Neural progenitor cell (in vitro differentiated cells): Measurements from ENCODE around the gene SPATA6. TPM values are rescaled to one million over a fixed set of nuclear protein-coding genes. Genes with fewer than 3 reads are reported as not detected.

Source experiments
- DNase-seq: peaks from one replicate; pipeline ENCODE4 v3.0.0-alpha.2; 2016; ENCODE audit warnings: low spot score
- H2AFZ ChIP-seq: fragments of 200-600 bp; sonication (generic); replicated peaks from 2 replicates; pipeline ENCODE4 v1.6.1; 2016; ENCODE audit warnings: antibody characterized with exemption
- H3F3A ChIP-seq: fragments of 200-600 bp; sonication (generic); 2 replicates; pipeline ENCODE4 v1.6.1; 2016; ENCODE audit warnings: antibody characterized with exemption, low read depth
- H3K27ac ChIP-seq: fragments of 200-600 bp; sonication (generic); 2 replicates; pipeline ENCODE4 v1.5.1; 2016; ENCODE audit warnings: mild to moderate bottlenecking
- H3K27me3 ChIP-seq: fragments of 200-600 bp; sonication (generic); 2 replicates; pipeline ENCODE4 v1.6.1; 2016; ENCODE audit warnings: mild to moderate bottlenecking, moderate library complexity
- H3K36me3 ChIP-seq: fragments of 200-600 bp; sonication (generic); 2 replicates; pipeline ENCODE4 v1.5.1; 2016
- H3K4me1 ChIP-seq: fragments of 200-600 bp; sonication (generic); 2 replicates; pipeline ENCODE4 v1.6.1; 2016; ENCODE audit warnings: mixed run types
- H3K4me2 ChIP-seq: fragments of 200-600 bp; sonication (generic); 2 replicates; pipeline ENCODE4 v1.6.1; 2016
- H3K4me3 ChIP-seq: fragments of 200-600 bp; sonication (generic); 2 replicates; pipeline ENCODE4 v1.5.1; 2016
- H3K79me2 ChIP-seq: fragments of 200-600 bp; sonication (generic); 2 replicates; pipeline ENCODE4 v1.6.1; 2016; ENCODE audit warnings: low read depth
- H3K9ac ChIP-seq: fragments of 200-600 bp; sonication (generic); 2 replicates; pipeline ENCODE4 v1.6.1; 2016
- H3K9me3 ChIP-seq: fragments of 200-600 bp; sonication (generic); 2 replicates; pipeline ENCODE4 v1.5.1; 2016; ENCODE audit warnings: low read depth
- H4K20me1 ChIP-seq: fragments of 200-600 bp; sonication (generic); 2 replicates; pipeline ENCODE4 v1.6.1; 2016; ENCODE audit warnings: low read depth
- H3K27ac Mint-ChIP-seq: 3 replicates; pipeline ENCODE4 v1.8.0; 2021; ENCODE audit warnings: mixed read lengths
- H3K27me3 Mint-ChIP-seq: 2 replicates; pipeline ENCODE4 v1.8.0; 2022; ENCODE audit warnings: low read depth, mild to moderate bottlenecking, inconsistent platforms, moderate library complexity, mixed read lengths; ENCODE audit not compliant: insufficient read depth
- H3K36me3 Mint-ChIP-seq: 3 replicates; pipeline ENCODE4 v1.8.0; 2021; ENCODE audit warnings: mixed read lengths
- H3K4me1 Mint-ChIP-seq: 3 replicates; pipeline ENCODE4 v1.8.0; 2021; ENCODE audit warnings: mixed read lengths
- H3K4me3 Mint-ChIP-seq: 3 replicates; pipeline ENCODE4 v1.8.0; 2021; ENCODE audit warnings: mild to moderate bottlenecking, moderate library complexity, mixed read lengths
- H3K9me3 Mint-ChIP-seq: 3 replicates; pipeline ENCODE4 v1.8.0; 2020; ENCODE audit warnings: mixed read lengths
- CTCF ChIP-seq: fragments of 200-600 bp; sonication (generic); IDR thresholded peaks from 2 replicates; pipeline ENCODE4 v1.5.1; 2017; ENCODE audit warnings: antibody characterized with exemption, mild to moderate bottlenecking
- EZH2 ChIP-seq: fragments of 200-600 bp; sonication (generic); IDR thresholded peaks from 2 replicates; pipeline ENCODE4 v1.6.1; 2017; ENCODE audit warnings: antibody characterized with exemption, mild to moderate bottlenecking, moderate library complexity
- EZH2phosphoT487 ChIP-seq: fragments of 200-600 bp; sonication (generic); IDR thresholded peaks from 2 replicates; pipeline ENCODE4 v1.6.1; 2017; ENCODE audit warnings: antibody characterized with exemption
- total RNA-seq: library from RNA; depleted of rRNA; stranded (reverse); fragments of >200 nt; gene quantifications from 2 replicates; pipeline ENCODE4 v1.2.3, GENCODE V29; 2015; ENCODE audit warnings: low replicate concordance

The SPATA6 gene
- total RNA-seq, 1 donor from 2014 or later: 33.5 TPM

DNA sequence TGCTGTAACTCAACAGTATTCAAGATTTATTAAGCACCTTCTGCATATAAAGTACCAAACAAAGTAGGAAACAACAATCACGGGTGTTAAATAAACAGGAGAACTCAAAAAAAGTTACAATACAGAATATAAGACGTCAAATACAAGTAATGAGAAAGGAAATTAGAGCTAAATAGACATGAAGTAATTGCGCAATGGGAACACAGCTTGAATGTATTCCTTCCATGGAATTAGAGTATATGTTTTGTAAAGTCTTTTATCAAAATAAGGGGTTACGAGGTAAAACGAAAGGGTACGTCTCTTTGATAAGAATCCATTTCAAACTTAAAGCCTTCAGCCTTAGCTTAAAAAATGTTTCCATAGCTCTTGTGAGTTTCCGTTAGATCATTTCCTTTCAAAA, 109.1 kb downstream of the SPATA6 start:
- H3K27me3 Mint-ChIP-seq: no peaks in the 10 kb centered on the region
- Histone ChIP-seq H3F3A (no peaks in the 10 kb centered on the region), H4K20me1 (no peaks in the 10 kb centered on the region), H3K4me1 (no peaks in the 10 kb centered on the region), H3K79me2 (no peaks in the 10 kb centered on the region), H3K9ac (no peak overlapping the region), H3K9me3 (no peaks in the 10 kb centered on the region), H3K36me3 (no peaks in the 10 kb centered on the region), H3K4me2 (no peak overlapping the region), H3K4me3 (no peak overlapping the region), H2AFZ (no peak overlapping the region), H3K27ac (no peak overlapping the region), H3K27me3 (no peaks in the 10 kb centered on the region)
- no peak for DNase-seq
- no peak overlapping the region for H3K27ac Mint-ChIP-seq
- H3K36me3 Mint-ChIP-seq: peaks cover 2% of the 10 kb centered on the region
- H3K4me3 Mint-ChIP-seq: no peak overlapping the region
- no peak for TF ChIP-seq EZH2phosphoT487
- no peak for TF ChIP-seq EZH2
- no peak for TF ChIP-seq CTCF
- H3K9me3 Mint-ChIP-seq: peaks cover 21% of the 10 kb centered on the region
- no peaks in the 10 kb centered on the region for H3K4me1 Mint-ChIP-seq

GRCh38 chr1:48356901-48357300, 115.1 kb downstream of the SPATA6 start:
- Histone ChIP-seq H2AFZ (no peak overlapping the region), H3F3A (no peaks in the 10 kb centered on the region), H3K36me3 (no peaks in the 10 kb centered on the region), H4K20me1 (no peaks in the 10 kb centered on the region), H3K4me1 (no peaks in the 10 kb centered on the region), H3K4me2 (no peak overlapping the region), H3K27ac (no peak overlapping the region), H3K27me3 (no peaks in the 10 kb centered on the region), H3K9me3 (no peaks in the 10 kb centered on the region), H3K79me2 (no peaks in the 10 kb centered on the region), H3K9ac (no peak overlapping the region), H3K4me3 (no peak overlapping the region)
- Mint-ChIP-seq H3K27me3 (no peaks in the 10 kb centered on the region), H3K27ac (no peak overlapping the region), H3K4me3 (no peak overlapping the region), H3K36me3 (peaks cover 6% of the 10 kb centered on the region), H3K9me3 (no peaks in the 10 kb centered on the region), H3K4me1 (no peaks in the 10 kb centered on the region)
- DNase-seq: no peak
- TF ChIP-seq EZH2phosphoT487: no peak
- TF ChIP-seq EZH2: no peak
- no peak for TF ChIP-seq CTCF

DNA sequence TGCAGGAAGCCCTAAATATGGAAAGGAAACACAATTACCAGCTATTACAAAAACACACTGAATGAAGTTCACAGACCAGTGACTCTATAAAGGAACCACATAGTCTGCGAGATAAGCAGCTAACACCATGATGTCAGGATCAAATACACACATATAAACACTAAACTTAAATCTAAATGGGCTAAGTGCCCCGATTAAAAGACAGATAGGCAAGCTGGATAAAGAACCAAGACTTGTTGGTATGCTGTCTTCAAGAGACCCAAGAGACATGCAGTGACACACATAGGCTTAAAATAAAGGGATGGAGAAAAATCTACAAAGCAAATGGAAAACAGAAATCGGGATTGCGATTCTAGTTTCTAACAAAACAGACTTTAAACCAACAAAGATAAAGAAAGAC, 127.6 kb downstream of the SPATA6 start:
- no peaks in the 10 kb centered on the region for H3K27me3 ChIP-seq
- Mint-ChIP-seq H3K27ac (no peak overlapping the region), H3K27me3 (no peaks in the 10 kb centered on the region), H3K9me3 (peaks cover 6% of the 10 kb centered on the region), H3K36me3 (peaks cover 9% of the 10 kb centered on the region), H3K4me1 (no peaks in the 10 kb centered on the region), H3K4me3 (no peak overlapping the region)
- H3K79me2 ChIP-seq: no peaks in the 10 kb centered on the region
- H3K4me2 ChIP-seq: no peak overlapping the region
- H2AFZ ChIP-seq: no peak overlapping the region
- H3K4me1 ChIP-seq: no peaks in the 10 kb centered on the region
- no peaks in the 10 kb centered on the region for H3K9me3 ChIP-seq
- TF ChIP-seq EZH2: no peak
- TF ChIP-seq CTCF: no peak
- H3K27ac ChIP-seq: no peak overlapping the region
- H3K36me3 ChIP-seq: peaks cover 3% of the 10 kb centered on the region
- H3K9ac ChIP-seq: no peak overlapping the region
- DNase-seq: no peak
- no peak overlapping the region for H3K4me3 ChIP-seq
- no peaks in the 10 kb centered on the region for H3F3A ChIP-seq
- H4K20me1 ChIP-seq: no peaks in the 10 kb centered on the region

DNA sequence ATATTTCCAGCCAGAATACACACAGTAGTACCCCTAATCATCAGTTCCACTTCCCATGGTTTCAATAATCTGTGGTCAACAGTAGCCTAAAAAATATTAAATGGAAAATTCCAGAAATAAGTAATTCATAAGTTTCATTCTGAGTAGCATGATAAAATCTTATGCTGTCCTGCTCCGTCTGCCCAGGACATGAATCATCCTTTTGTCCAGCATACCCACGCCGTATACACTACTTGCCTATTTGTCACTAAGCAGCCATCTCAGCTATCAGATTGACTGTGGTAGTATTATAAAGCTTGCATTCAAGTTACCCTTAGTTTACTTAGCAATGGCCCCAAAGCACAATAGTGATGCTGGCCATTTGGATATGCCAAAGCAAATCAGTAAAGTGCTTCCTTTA, 130.8 kb downstream of the SPATA6 start:
- Histone ChIP-seq H3K4me3 (no peak overlapping the region), H2AFZ (no peak overlapping the region), H3K4me1 (no peaks in the 10 kb centered on the region), H4K20me1 (no peaks in the 10 kb centered on the region), H3F3A (no peaks in the 10 kb centered on the region), H3K79me2 (no peaks in the 10 kb centered on the region), H3K27me3 (no peaks in the 10 kb centered on the region), H3K27ac (no peak overlapping the region), H3K9me3 (no peaks in the 10 kb centered on the region), H3K9ac (no peak overlapping the region), H3K4me2 (no peak overlapping the region), H3K36me3 (peaks cover 3% of the 10 kb centered on the region)
- H3K4me3 Mint-ChIP-seq: no peak overlapping the region
- H3K9me3 Mint-ChIP-seq: peaks cover 5% of the 10 kb centered on the region
- no peak overlapping the region for H3K27ac Mint-ChIP-seq
- peaks cover 8% of the 10 kb centered on the region for H3K36me3 Mint-ChIP-seq
- no peak for TF ChIP-seq CTCF
- TF ChIP-seq EZH2phosphoT487: no peak
- no peak for TF ChIP-seq EZH2
- H3K4me1 Mint-ChIP-seq: no peaks in the 10 kb centered on the region
- H3K27me3 Mint-ChIP-seq: no peaks in the 10 kb centered on the region
- DNase-seq: no peak
